K562 (cell line): Measurements from ENCODE around the gene RNASEH2A. TPM values are rescaled to one million over a fixed set of nuclear protein-coding genes. Genes with fewer than 3 reads are reported as not detected.

Source experiments
- CBX8 ChIP-seq: fragments of 200-600 bp; sonication (generic); IDR thresholded peaks from 2 replicates; pipeline ENCODE4 v1.6.1; 2012; ENCODE audit warnings: borderline replicate concordance, mixed run types, low read depth, mild to moderate bottlenecking, moderate library complexity, mixed read lengths, low read length, control low read depth, inconsistent platforms; ENCODE audit not compliant: poor library complexity, severe bottlenecking; ENCODE audit errors: extremely low read depth
- CREB1 ChIP-seq, 2 experiments: sonication (generic) in 1 of 2; formaldehyde crosslinking in 1 of 2; IDR thresholded peaks; 2 replicates each; pipeline versions ENCODE4 v1.6.1 to v1.8.0; 2012 to 2022; ENCODE audit warnings: inconsistent platforms in 1 of 2, mild to moderate bottlenecking in 1 of 2, missing genetic modification reagents in 1 of 2, moderate library complexity in 1 of 2
- DIDO1 ChIP-seq: fragments of 450-650 bp; IDR thresholded peaks from 2 replicates; pipeline ENCODE4 v1.6.1; 2016; ENCODE audit warnings: low read depth, missing biosample characterization, missing genetic modification characterization
- KLF1 ChIP-seq: fragments of 450-650 bp; IDR thresholded peaks from 2 replicates; pipeline ENCODE4 v1.6.1; 2016; ENCODE audit warnings: missing genetic modification characterization, missing compliant biosample characterization
- LARP7 ChIP-seq: fragments of 450-650 bp; IDR thresholded peaks from 2 replicates; pipeline ENCODE4 v1.6.1; 2016
- MCM3 ChIP-seq: fragments of 450-650 bp; IDR thresholded peaks from 2 replicates; pipeline ENCODE4 v1.6.1; 2016
- RBM17 ChIP-seq: fragments of 200-400 bp; formaldehyde crosslinking; IDR thresholded peaks from 2 replicates; pipeline ENCODE4 v1.6.1; 2017; ENCODE audit warnings: low read depth, mild to moderate bottlenecking, low read length, borderline replicate concordance
- RFX5 ChIP-seq: IDR thresholded peaks from 2 replicates; pipeline ENCODE4 v1.6.1; 2011; ENCODE audit warnings: low read depth, mild to moderate bottlenecking, improper control_type of control experiment, low read length
- SMARCA4 ChIP-seq: fragments of 450-650 bp; IDR thresholded peaks from 2 replicates; pipeline ENCODE4 v1.6.1; 2016
- SREBF1 ChIP-seq: fragments of 150-350 bp; IDR thresholded peaks from 2 replicates; pipeline ENCODE4 v1.6.1; 2014; ENCODE audit warnings: antibody characterized with exemption, low read depth, low read length, borderline replicate concordance
- YY1 ChIP-seq, 3 experiments: IDR thresholded peaks; 2 replicates each; pipeline ENCODE4 v1.6.1; 2011; ENCODE audit warnings: low read length in 2 of 3, mild to moderate bottlenecking in 2 of 3, moderate library complexity in 2 of 3, borderline replicate concordance in 1 of 3, control low read depth in 1 of 3, low read depth in 1 of 3; ENCODE audit not compliant: insufficient read depth in 3 of 3, insufficient replicate concordance in 2 of 3, control insufficient read depth in 1 of 3, insufficient read length in 1 of 3; ENCODE audit errors: extremely low read depth in 1 of 3
- ZBTB7A ChIP-seq: IDR thresholded peaks from 2 replicates; pipeline ENCODE4 v1.6.1; 2011; ENCODE audit warnings: low read depth, mild to moderate bottlenecking, low read length, moderate library complexity, borderline replicate concordance; ENCODE audit not compliant: control insufficient read depth
- ZNF41 ChIP-seq: fragments of 250-450 bp; sonication (Bioruptor Pico); conservative IDR thresholded peaks from 2 replicates; pipeline ENCODE4 v1.4.0; 2020; ENCODE audit warnings: mild to moderate bottlenecking
- ZNF561 ChIP-seq: fragments of 450-650 bp; formaldehyde crosslinking; conservative IDR thresholded peaks from 2 replicates; pipeline ENCODE4 v1.4.0; 2020; ENCODE audit warnings: mild to moderate bottlenecking, moderate library complexity
- ZNF707 ChIP-seq: fragments of 250-450 bp; sonication (Bioruptor Pico); conservative IDR thresholded peaks from 2 replicates; pipeline ENCODE4 v1.8.0; 2022; ENCODE audit warnings: inconsistent platforms, mild to moderate bottlenecking, moderate library complexity
- ZNF764 ChIP-seq: fragments of 250-450 bp; sonication (Bioruptor Pico); IDR thresholded peaks from 2 replicates; pipeline ENCODE4 v1.4.0; 2020; ENCODE audit warnings: low read depth, mild to moderate bottlenecking, moderate library complexity
- polyA plus RNA-seq, 8 experiments: library from polyadenylated mRNA; depleted of rRNA in 4 of 8; stranded (reverse) in 5 of 8; unstranded in 3 of 8; fragments of >200 nt; fragmentation: Nextera tagmentation in 2 of 8; fragmentation: Illumina TruSeq in 1 of 8; extraction: Ambion mirVana in 2 of 8; extraction: Trizol in 1 of 8; gene quantifications; 2 replicates each; pipeline versions ENCODE4 v1.2.1 to v1.2.3, GENCODE V29; 2011 to 2014; ENCODE audit warnings: inconsistent platforms in 1 of 8, missing spikeins in 1 of 8
- total RNA-seq, 7 experiments: library from RNA; depleted of rRNA in 6 of 7; stranded (reverse); fragments of >200 nt in 6 of 7; fragmentation: Illumina TruSeq in 2 of 7; extraction: Trizol in 2 of 7; gene quantifications; 2 replicates each; pipeline versions ENCODE4 v1.2.1 to v1.2.3, GENCODE V29; 2011 to 2021; ENCODE audit warnings: low replicate concordance in 1 of 7
- TF ChIP-seq, protein P1 (sequence below), 3 experiments: fragments of 200-800 bp in 1 of 3; sonication (Bioruptor generic) in 1 of 3; sonication (generic) in 1 of 3; formaldehyde crosslinking in 1 of 3; IDR thresholded peaks; 2 replicates each; pipeline versions ENCODE4 v1.6.1 to v1.8.0; 2016 to 2022; ENCODE audit warnings: mild to moderate bottlenecking in 2 of 3, missing compliant biosample characterization in 2 of 3, missing genetic modification characterization in 2 of 3, missing genetic modification reagents in 1 of 3
- TF ChIP-seq, protein P2 (sequence below): fragments of 250-450 bp; sonication (Bioruptor Pico); IDR thresholded peaks from 2 replicates; pipeline ENCODE4 v1.9.0; 2021; ENCODE audit warnings: mild to moderate bottlenecking
- TF ChIP-seq, protein P3 (sequence below): fragments of 250-450 bp; sonication (Bioruptor Pico); IDR thresholded peaks from 2 replicates; pipeline ENCODE4 v1.6.1; 2021; ENCODE audit warnings: mild to moderate bottlenecking
- TF ChIP-seq, protein P4 (sequence below): fragments of 450-650 bp; formaldehyde crosslinking; IDR thresholded peaks from 2 replicates; pipeline ENCODE4 v1.4.0; 2020; ENCODE audit warnings: mild to moderate bottlenecking, moderate library complexity
- TF ChIP-seq, protein P5 (sequence below): sonication (generic); formaldehyde crosslinking; IDR thresholded peaks from 2 replicates; pipeline ENCODE4 v1.9.0; 2022; ENCODE audit warnings: mild to moderate bottlenecking, missing genetic modification reagents

RNASEH2A gene
- total and polyA plus RNA-seq, 9 of the 15 experiments (the other 6 are each of a cell fraction or from before 2014, with no cell fraction given), result 22.3 to 78.0 (median 61.7) TPM

DNA sequence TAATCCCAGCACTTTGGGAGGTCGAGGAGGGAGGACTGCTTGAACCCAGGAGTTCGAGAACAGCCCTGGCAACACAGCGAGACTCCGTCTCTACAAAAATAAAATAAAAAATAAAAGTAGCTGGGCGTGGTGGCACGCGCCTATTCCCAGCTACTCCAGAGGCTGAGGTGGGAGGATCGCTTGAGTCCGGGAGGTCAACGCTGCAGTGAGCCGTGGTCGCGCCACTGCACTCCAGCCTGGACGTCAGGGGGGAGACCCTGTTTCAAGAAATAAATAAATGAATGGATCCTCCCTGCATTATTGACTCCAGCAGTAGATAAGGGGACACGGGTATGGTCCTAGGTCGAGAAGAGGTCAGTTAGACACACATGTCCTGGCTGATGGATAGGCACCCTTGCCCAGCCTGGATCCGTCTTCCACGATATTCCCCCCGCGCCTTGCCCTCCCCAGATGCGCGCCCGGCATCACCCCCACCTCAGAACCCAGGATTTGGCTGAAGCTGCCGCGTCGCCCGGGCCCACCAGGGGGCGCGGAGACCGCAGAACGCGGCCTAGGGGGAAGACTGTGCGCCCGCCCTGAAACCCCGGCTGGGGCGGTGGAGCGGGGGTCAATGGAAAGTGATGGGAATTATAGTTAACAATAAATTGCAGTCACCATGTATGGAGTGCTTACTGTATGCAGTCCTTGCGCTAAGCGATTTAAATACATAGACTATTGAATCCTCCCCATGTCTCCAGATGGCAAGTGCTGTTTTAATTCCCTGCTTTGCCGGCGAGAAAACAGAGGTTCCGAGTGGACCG is 29.0 kb upstream of the RNASEH2A start (continued):
- TF ChIP-seq ZNF41 (no peak), YY1 (IDR thresholded peaks at IDR 0.05; ENCODE audit: borderline replicate concordance in 1 of 3, control insufficient read depth in 1 of 3, extremely low read depth in 1 of 3, insufficient read depth in 3 of 3, insufficient read length in 1 of 3, insufficient replicate concordance in 2 of 3, low read depth in 1 of 3, low read length in 2 of 3) (peak in 2 of 3 experiments; percentile 51 to 54), ZNF764 (CRISPR knock-in tag) (no peak), SREBF1 (no peak), RBM17 (no peak), MCM3 (no peak), CBX8 (no peak), ZBTB7A (peak; percentile 85), LARP7 (no peak), KLF1 (tag) (no peak), ZNF561 (CRISPR knock-in tag) (no peak), ZNF707 (CRISPR knock-in tag) (no peak), CREB1 (IDR thresholded peaks at IDR 0.05) (peak; percentile 33; the same call in 1 of the 2 replicates), CREB1 (CRISPR knock-in tag; IDR thresholded peaks at IDR 0.05) (peak; percentile 82), DIDO1 (tag) (no peak), SMARCA4 (no peak), RFX5 (no peak)
- TF ChIP-seq, protein P1, sequence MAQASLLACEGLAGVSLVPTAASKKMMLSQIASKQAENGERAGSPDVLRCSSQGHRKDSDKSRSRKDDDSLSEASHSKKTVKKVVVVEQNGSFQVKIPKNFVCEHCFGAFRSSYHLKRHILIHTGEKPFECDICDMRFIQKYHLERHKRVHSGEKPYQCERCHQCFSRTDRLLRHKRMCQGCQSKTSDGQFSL (CRISPR knock-in tag; IDR thresholded peaks at IDR 0.05), result no peak
- TF ChIP-seq, protein P1 (tag; IDR thresholded peaks at IDR 0.05), result peak in 1 of 2 experiments; percentile 67; a peak in 2 of 4 replicates
- TF ChIP-seq, protein P2, sequence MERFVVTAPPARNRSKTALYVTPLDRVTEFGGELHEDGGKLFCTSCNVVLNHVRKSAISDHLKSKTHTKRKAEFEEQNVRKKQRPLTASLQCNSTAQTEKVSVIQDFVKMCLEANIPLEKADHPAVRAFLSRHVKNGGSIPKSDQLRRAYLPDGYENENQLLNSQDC (CRISPR knock-in tag), result no peak
- TF ChIP-seq, protein P3, sequence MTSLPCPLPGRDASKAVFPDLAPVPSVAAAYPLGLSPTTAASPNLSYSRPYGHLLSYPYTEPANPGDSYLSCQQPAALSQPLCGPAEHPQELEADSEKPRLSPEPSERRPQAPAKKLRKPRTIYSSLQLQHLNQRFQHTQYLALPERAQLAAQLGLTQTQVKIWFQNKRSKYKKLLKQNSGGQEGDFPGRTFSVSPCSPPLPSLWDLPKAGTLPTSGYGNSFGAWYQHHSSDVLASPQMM, result no peak
- TF ChIP-seq, protein P4, sequence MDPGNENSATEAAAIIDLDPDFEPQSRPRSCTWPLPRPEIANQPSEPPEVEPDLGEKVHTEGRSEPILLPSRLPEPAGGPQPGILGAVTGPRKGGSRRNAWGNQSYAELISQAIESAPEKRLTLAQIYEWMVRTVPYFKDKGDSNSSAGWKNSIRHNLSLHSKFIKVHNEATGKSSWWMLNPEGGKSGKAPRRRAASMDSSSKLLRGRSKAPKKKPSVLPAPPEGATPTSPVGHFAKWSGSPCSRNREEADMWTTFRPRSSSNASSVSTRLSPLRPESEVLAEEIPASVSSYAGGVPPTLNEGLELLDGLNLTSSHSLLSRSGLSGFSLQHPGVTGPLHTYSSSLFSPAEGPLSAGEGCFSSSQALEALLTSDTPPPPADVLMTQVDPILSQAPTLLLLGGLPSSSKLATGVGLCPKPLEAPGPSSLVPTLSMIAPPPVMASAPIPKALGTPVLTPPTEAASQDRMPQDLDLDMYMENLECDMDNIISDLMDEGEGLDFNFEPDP (CRISPR knock-in tag), result no peak
- TF ChIP-seq, protein P5, sequence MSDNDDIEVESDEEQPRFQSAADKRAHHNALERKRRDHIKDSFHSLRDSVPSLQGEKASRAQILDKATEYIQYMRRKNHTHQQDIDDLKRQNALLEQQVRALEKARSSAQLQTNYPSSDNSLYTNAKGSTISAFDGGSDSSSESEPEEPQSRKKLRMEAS (CRISPR knock-in tag), result no peak
